NCI-H226 (cell line): ENCODE measurements around the gene RASSF8.

Experiments
- DNase-seq: peaks from one replicate; pipeline ENCODE4 v3.0.0-alpha.2; 2015

RASSF8 gene

GRCh38 chr12:26127404-26127803 lies 168.9 kb downstream of the RASSF8 start:
- DNase-seq: no peak

- no peak for DNase-seq
Measured at GRCh38 chr12:26128168-26128567, 169.7 kb downstream of the RASSF8 start.
